AG09309 (cell line): ENCODE results near the gene VENTX.

Source experiments
- DNase-seq: peaks from one replicate; pipeline ENCODE4 v3.0.0-alpha.2; 2010; ENCODE audit warnings: low read depth
- H3K4me3 ChIP-seq: 2 replicates; pipeline ENCODE4 v1.5.1; 2011; ENCODE audit warnings: mild to moderate bottlenecking, low read depth, low read length, moderate library complexity; ENCODE audit not compliant: control insufficient read depth
- CTCF ChIP-seq: IDR thresholded peaks from 2 replicates; pipeline ENCODE4 v1.5.1; 2011; ENCODE audit warnings: mild to moderate bottlenecking, low read depth, low read length, inconsistent platforms; ENCODE audit not compliant: insufficient read depth, control insufficient read depth; ENCODE audit errors: missing control alignments

VENTX gene

GRCh38 chr10:133211959-133212852, 25.4 kb upstream of the VENTX start:
- TF ChIP-seq CTCF = no peak
- DNase-seq = no peak
- H3K4me3 ChIP-seq = no peak overlapping the region

- no peak overlapping the region for H3K4me3 ChIP-seq
- TF ChIP-seq CTCF = no peak
- DNase-seq = no peak
Observed at GRCh38 chr10:133212853-133213494, 24.7 kb upstream of the VENTX start.

- no peak overlapping the region for H3K4me3 ChIP-seq
- DNase-seq = no peak
- no peak for TF ChIP-seq CTCF
Observed at GRCh38 chr10:133213641-133214467, 23.8 kb upstream of the VENTX start.

GRCh38 chr10:133214468-133215410, 22.9 kb upstream of the VENTX start:
- no peak for DNase-seq
- no peak overlapping the region for H3K4me3 ChIP-seq
- no peak for TF ChIP-seq CTCF

- no peak overlapping the region for H3K4me3 ChIP-seq
- no peak for TF ChIP-seq CTCF
- no peak for DNase-seq
Observed at GRCh38 chr10:133215586-133215985, 22.1 kb upstream of the VENTX start.
